NK-92 treated with Interleukin-12 subunit alpha and Interleukin-12 subunit beta, amount 100 ng/mL, for 24 hours (cell line): ENCODE measurements around the gene CTNNBL1.

Experiments used
- DNase-seq: peaks from one replicate; lab custom pipeline; 2025; lab: John Stamatoyannopoulos, UW

Gene CTNNBL1

GRCh38 chr20:37741055-37741454, 47.2 kb downstream of the CTNNBL1 start:
- DNase-seq, result no peak

- no peak for DNase-seq
Measured at GRCh38 chr20:37741570-37741969, 47.7 kb downstream of the CTNNBL1 start.

- DNase-seq, result no peak
Measured at GRCh38 chr20:37742131-37742530, 48.3 kb downstream of the CTNNBL1 start.

- DNase-seq, result no peak
Measured at GRCh38 chr20:37744347-37744746, 50.5 kb downstream of the CTNNBL1 start.

GRCh38 chr20:37745553-37745952, 51.7 kb downstream of the CTNNBL1 start:
- no peak for DNase-seq

- DNase-seq, result no peak
Measured at GRCh38 chr20:37748015-37748414, 54.2 kb downstream of the CTNNBL1 start.

- DNase-seq, result no peak
Measured at GRCh38 chr20:37749218-37749617, 55.4 kb downstream of the CTNNBL1 start.

GRCh38 chr20:37749620-37750403, 56.0 kb downstream of the CTNNBL1 start:
- no peak for DNase-seq

GRCh38 chr20:37755665-37756064, 61.8 kb downstream of the CTNNBL1 start:
- no peak for DNase-seq

GRCh38 chr20:37756234-37756633, 62.4 kb downstream of the CTNNBL1 start:
- no peak for DNase-seq

- DNase-seq, result no peak
Measured at GRCh38 chr20:37757550-37757949, 63.7 kb downstream of the CTNNBL1 start.

GRCh38 chr20:37758332-37758731, 64.5 kb downstream of the CTNNBL1 start:
- DNase-seq, result no peak

GRCh38 chr20:37759052-37759553, 65.3 kb downstream of the CTNNBL1 start:
- DNase-seq, result no peak

- no peak for DNase-seq
Measured at GRCh38 chr20:37759761-37760209, 66.0 kb downstream of the CTNNBL1 start.

- DNase-seq, result no peak
Measured at GRCh38 chr20:37760322-37760721, 66.5 kb downstream of the CTNNBL1 start.

- no peak for DNase-seq
Measured at GRCh38 chr20:37762716-37763485, 69.1 kb downstream of the CTNNBL1 start.

- DNase-seq, result no peak
Measured at GRCh38 chr20:37764333-37764935, 70.6 kb downstream of the CTNNBL1 start.

- no peak for DNase-seq
Measured at GRCh38 chr20:37770908-37771307, 77.1 kb downstream of the CTNNBL1 start.

GRCh38 chr20:37773291-37773826, 79.5 kb downstream of the CTNNBL1 start:
- no peak for DNase-seq

- no peak for DNase-seq
Measured at GRCh38 chr20:37774156-37774555, 80.3 kb downstream of the CTNNBL1 start.

- no peak for DNase-seq
Measured at GRCh38 chr20:37775200-37775599, 81.4 kb downstream of the CTNNBL1 start.

GRCh38 chr20:37776049-37776448, 82.2 kb downstream of the CTNNBL1 start:
- DNase-seq, result no peak
